Measurements from ENCODE around the gene MPZL2.

MPZL2 gene

GRCh38 chr11:118219732-118220131, 44.4 kb downstream of the MPZL2 start:
- no peak overlapping the region for H3K27ac ChIP-seq (ENCODE audit: low read length)
- TF ChIP-seq EZH2 (IDR thresholded peaks at IDR 0.05; ENCODE audit: borderline replicate concordance, low read depth, low read length, severe bottlenecking), result no peak
- TF ChIP-seq CTCF (IDR thresholded peaks at IDR 0.05; ENCODE audit: borderline replicate concordance, extremely low read depth, low read length, poor library complexity, severe bottlenecking), result no peak
- H3K27me3 ChIP-seq (ENCODE audit: insufficient read depth, low read length, poor library complexity), result no peaks in the 10 kb centered on the region

GRCh38 chr11:118219244-118219643, 44.9 kb downstream of the MPZL2 start:
- H3K4me2 ChIP-seq (ENCODE audit: insufficient read depth, low read length), result no peak overlapping the region
- H3K36me3 ChIP-seq (ENCODE audit: insufficient read depth, low read length), result no peaks in the 10 kb centered on the region
- H4K20me1 ChIP-seq (ENCODE audit: insufficient read depth, low read length), result no peaks in the 10 kb centered on the region
- ATAC-seq (ENCODE audit: insufficient read depth, low read depth) (no peak), DNase-seq (no peak)
- H3K9me3 ChIP-seq (ENCODE audit: insufficient read depth, low read length, severe bottlenecking), result no peaks in the 10 kb centered on the region
- no peaks in the 10 kb centered on the region for H3K79me2 ChIP-seq (ENCODE audit: insufficient read depth, low read length)
- H3K27me3 ChIP-seq (ENCODE audit: insufficient read depth, low read length, poor library complexity), result no peaks in the 10 kb centered on the region
- TF ChIP-seq CTCF (IDR thresholded peaks at IDR 0.05; ENCODE audit: borderline replicate concordance, extremely low read depth, low read length, poor library complexity, severe bottlenecking) (no peak), EZH2 (IDR thresholded peaks at IDR 0.05; ENCODE audit: borderline replicate concordance, low read depth, low read length, severe bottlenecking) (no peak)
- H3K9ac ChIP-seq (ENCODE audit: low read depth, low read length), result no peak overlapping the region
- H3K4me1 ChIP-seq (ENCODE audit: insufficient read depth, low read length), result peaks cover 12% of the 10 kb centered on the region
- no peak overlapping the region for H3K27ac ChIP-seq (ENCODE audit: low read length)
- H3K4me3 ChIP-seq (ENCODE audit: low read depth in 1 of 2, low read length in 2 of 2), result no peak overlapping the region
- H2AFZ ChIP-seq (ENCODE audit: low read depth, low read length), result no peak overlapping the region; the same call in 1 of the 2 replicates

More at GRCh38 chr11:118219732-118220131, 44.4 kb downstream of the MPZL2 start:
- ATAC-seq (ENCODE audit: insufficient read depth, low read depth) (no peak), DNase-seq (no peak)
- Histone ChIP-seq H3K9ac (ENCODE audit: low read depth, low read length) (no peak overlapping the region), H3K36me3 (ENCODE audit: insufficient read depth, low read length) (no peaks in the 10 kb centered on the region), H3K9me3 (ENCODE audit: insufficient read depth, low read length, severe bottlenecking) (no peaks in the 10 kb centered on the region), H2AFZ (ENCODE audit: low read depth, low read length) (no peak overlapping the region; the same call in 1 of the 2 replicates), H4K20me1 (ENCODE audit: insufficient read depth, low read length) (no peaks in the 10 kb centered on the region), H3K4me1 (ENCODE audit: insufficient read depth, low read length) (peaks cover 17% of the 10 kb centered on the region), H3K79me2 (ENCODE audit: insufficient read depth, low read length) (no peaks in the 10 kb centered on the region), H3K4me2 (ENCODE audit: insufficient read depth, low read length) (no peak overlapping the region), H3K4me3 (ENCODE audit: low read depth in 1 of 2, low read length in 2 of 2) (no peak overlapping the region)

GRCh38 chr11:118217575-118217974, 46.5 kb downstream of the MPZL2 start:
- Histone ChIP-seq H3K4me2 (ENCODE audit: insufficient read depth, low read length) (no peak overlapping the region), H3K36me3 (ENCODE audit: insufficient read depth, low read length) (no peaks in the 10 kb centered on the region), H3K4me1 (ENCODE audit: insufficient read depth, low read length) (peaks cover 4% of the 10 kb centered on the region; the same call in 1 of the 2 replicates), H3K79me2 (ENCODE audit: insufficient read depth, low read length) (no peaks in the 10 kb centered on the region), H3K27me3 (ENCODE audit: insufficient read depth, low read length, poor library complexity) (no peaks in the 10 kb centered on the region), H2AFZ (ENCODE audit: low read depth, low read length) (no peak overlapping the region), H3K9ac (ENCODE audit: low read depth, low read length) (no peak overlapping the region), H3K9me3 (ENCODE audit: insufficient read depth, low read length, severe bottlenecking) (no peaks in the 10 kb centered on the region), H3K27ac (ENCODE audit: low read length) (no peak overlapping the region), H4K20me1 (ENCODE audit: insufficient read depth, low read length) (no peaks in the 10 kb centered on the region), H3K4me3 (ENCODE audit: low read depth in 1 of 2, low read length in 2 of 2) (no peak overlapping the region)
- TF ChIP-seq CTCF (IDR thresholded peaks at IDR 0.05; ENCODE audit: borderline replicate concordance, extremely low read depth, low read length, poor library complexity, severe bottlenecking), result no peak
- TF ChIP-seq EZH2 (IDR thresholded peaks at IDR 0.05; ENCODE audit: borderline replicate concordance, low read depth, low read length, severe bottlenecking), result no peak
- DNase-seq (no peak), ATAC-seq (ENCODE audit: insufficient read depth, low read depth) (no peak)

Data from DND-41 (cell line).